HUES64 (cell line): ENCODE measurements around the gene MAST3.
"Not testable (repeated sequence)": the region's sequence is repeated elsewhere in the genome, so short reads cannot be mapped to it uniquely, and the experiment has no call there.

ENCODE experiments used
- H3K27ac ChIP-seq: 2 replicates; pipeline ENCODE4 v1.7.0; 2013; ENCODE audit warnings: low read depth, low read length, inconsistent platforms
- H3K27me3 ChIP-seq: 2 replicates; pipeline ENCODE4 v1.6.1; 2013; ENCODE audit warnings: mild to moderate bottlenecking, low read length; ENCODE audit not compliant: insufficient read depth
- H3K36me3 ChIP-seq: 2 replicates; pipeline ENCODE4 v1.6.1; 2013; ENCODE audit warnings: mild to moderate bottlenecking, low read length; ENCODE audit not compliant: insufficient read depth
- H3K4me1 ChIP-seq: 2 replicates; pipeline ENCODE4 v1.6.1; 2013; ENCODE audit warnings: mild to moderate bottlenecking, low read length, moderate library complexity; ENCODE audit not compliant: insufficient read depth
- H3K4me3 ChIP-seq: 2 replicates; pipeline ENCODE4 v1.5.1; 2013; ENCODE audit warnings: mild to moderate bottlenecking, low read length, moderate library complexity
- H3K9ac ChIP-seq: 2 replicates; pipeline ENCODE4 v1.6.1; 2013; ENCODE audit warnings: mild to moderate bottlenecking, low read depth, low read length
- H3K9me3 ChIP-seq: 2 replicates; pipeline ENCODE4 v1.6.1; 2013; ENCODE audit warnings: low read depth, low read length; ENCODE audit not compliant: insufficient read depth
- WGBS: fragments of 150-250, 120-280 bp; methylation state at CpG from one replicate; pipeline ENCODE4 v1.1.7; 2013; ENCODE audit warnings: missing lambda C conversion rate; 5-methylcytosine and 5-hydroxymethylcytosine counted together

MAST3 gene

DNA sequence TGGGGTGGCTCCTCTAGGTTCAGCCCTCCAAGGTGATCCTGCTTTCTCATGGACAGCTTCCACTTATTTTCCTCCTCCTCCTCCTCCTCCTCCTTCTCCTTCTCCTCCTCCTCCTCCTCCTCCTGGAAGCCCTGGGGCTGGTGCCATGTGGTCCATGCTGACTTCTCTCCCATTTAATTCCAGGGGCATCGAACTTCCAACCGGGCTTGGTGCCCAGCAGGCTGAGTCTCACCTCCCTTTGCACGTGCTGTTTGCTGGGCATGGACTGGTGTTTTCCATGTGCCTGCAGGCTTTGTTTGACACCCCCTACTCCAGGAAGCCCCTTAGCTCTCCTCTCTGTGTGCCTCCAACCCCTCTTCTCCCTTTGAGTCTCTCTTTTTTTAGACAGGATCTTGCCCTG lies 3.7 kb downstream of the MAST3 start:
- H3K9ac ChIP-seq: no peak overlapping the region
- H3K36me3 ChIP-seq: no peaks in the 10 kb centered on the region
- peaks cover 8% of the 10 kb centered on the region for H3K4me1 ChIP-seq
- 86% methylated on average over 3 of the region's 3 CpGs for WGBS
- no peak overlapping the region for H3K4me3 ChIP-seq
- H3K27ac ChIP-seq: no peak overlapping the region
- no peaks in the 10 kb centered on the region for H3K9me3 ChIP-seq
- peaks cover 20% of the 10 kb centered on the region for H3K27me3 ChIP-seq

DNA sequence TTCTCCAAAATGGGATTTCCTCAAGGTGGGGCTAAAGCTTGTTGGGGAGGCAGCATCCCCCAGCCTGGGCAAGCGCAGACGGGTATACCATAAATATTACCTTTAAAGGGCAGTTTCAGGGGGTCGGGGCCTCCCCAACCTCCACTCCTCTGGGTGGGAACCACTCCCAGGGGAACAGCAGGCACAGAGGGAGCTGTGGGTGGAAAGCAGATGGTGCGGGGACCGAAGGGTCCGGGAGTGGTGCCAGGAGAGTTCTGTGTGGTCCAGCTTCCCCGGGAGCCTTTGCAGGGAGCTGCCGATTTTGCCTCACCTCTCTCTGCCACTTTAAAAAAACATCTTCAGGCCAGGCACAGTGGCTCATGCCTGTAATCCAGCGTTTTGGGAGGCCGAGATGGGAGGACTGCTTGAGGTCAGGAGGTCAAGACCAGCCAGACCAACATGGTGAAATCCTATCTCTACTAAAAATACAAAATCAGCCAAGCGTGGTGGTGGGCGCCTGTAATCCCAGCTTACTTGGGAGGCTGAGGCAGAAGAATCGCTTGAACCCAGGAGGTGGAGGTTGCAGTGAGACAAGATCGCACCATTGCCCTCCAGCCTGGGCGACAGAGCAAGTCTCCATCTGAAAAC lies 5.5 kb downstream of the MAST3 start:
- peaks cover 5% of the 10 kb centered on the region for H3K4me1 ChIP-seq

GRCh38 chr19:18104793-18105131 lies 7.2 kb downstream of the MAST3 start:
- Histone ChIP-seq H3K4me3 (peak overlapping the region; percentile 67), H3K36me3 (no peaks in the 10 kb centered on the region), H3K27me3 (peaks cover 15% of the 10 kb centered on the region), H3K9me3 (no peaks in the 10 kb centered on the region), H3K4me1 (peaks cover 3% of the 10 kb centered on the region; the same call in 1 of the 2 replicates), H3K27ac (peak overlapping the region; percentile 20; the same call in 1 of the 2 replicates), H3K9ac (peak overlapping the region; percentile 20; the same call in 1 of the 2 replicates)
- WGBS: 68% methylated on average over 5 of the region's 5 CpGs

More for the DNA sequence above, 5.5 kb downstream of the MAST3 start:
- no peaks in the 10 kb centered on the region for H3K9me3 ChIP-seq
- no peak overlapping the region for H3K27ac ChIP-seq
- no peaks in the 10 kb centered on the region for H3K36me3 ChIP-seq
- WGBS: 89% methylated on average over 15 of the region's 15 CpGs
- peaks cover 17% of the 10 kb centered on the region for H3K27me3 ChIP-seq
- H3K9ac ChIP-seq: no peak overlapping the region
- H3K4me3 ChIP-seq: no peak overlapping the region

- not testable (repeated sequence) for H3K27ac ChIP-seq, H3K9ac ChIP-seq, H3K4me3 ChIP-seq, H3K9me3 ChIP-seq, H3K36me3 ChIP-seq, H3K4me1 ChIP-seq
- H3K27me3 ChIP-seq: peaks cover 15% of the 10 kb centered on the region
- WGBS: 76% methylated on average over 7 of the region's 7 CpGs
Observed at GRCh38 chr19:18105259-18105658, 7.7 kb downstream of the MAST3 start.

GRCh38 chr19:18107235-18107634 lies 9.7 kb downstream of the MAST3 start:
- WGBS: 89% methylated on average over 9 of the region's 9 CpGs
- no peak overlapping the region for H3K27ac ChIP-seq
- H3K27me3 ChIP-seq: peaks cover 18% of the 10 kb centered on the region
- no peaks in the 10 kb centered on the region for H3K9me3 ChIP-seq
- H3K9ac ChIP-seq: no peak overlapping the region
- H3K4me3 ChIP-seq: no peak overlapping the region
- H3K4me1 ChIP-seq: no peaks in the 10 kb centered on the region
- H3K36me3 ChIP-seq: no peaks in the 10 kb centered on the region

DNA sequence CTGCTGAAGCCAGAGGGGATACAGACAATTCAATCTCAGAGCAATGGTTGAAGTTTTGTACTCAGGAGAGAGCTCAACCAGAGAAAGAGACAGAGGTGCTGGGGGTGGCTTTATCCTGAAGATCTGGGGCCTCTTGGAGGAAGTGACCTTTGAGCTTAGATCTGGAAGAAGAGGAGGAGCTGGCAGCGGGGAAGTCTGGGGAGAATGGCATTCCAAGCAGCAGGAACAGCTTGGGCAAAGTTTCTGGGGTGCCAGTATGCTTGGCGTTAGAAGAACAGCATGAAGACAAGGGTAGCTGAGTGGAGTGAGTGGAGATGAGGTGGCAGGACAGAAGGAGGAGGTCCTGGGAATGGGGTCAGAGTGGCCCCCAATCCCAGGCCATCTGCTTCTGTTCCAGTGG lies 11.3 kb downstream of the MAST3 start:
- Histone ChIP-seq H3K4me3 (no peak overlapping the region; the same call in 1 of the 2 replicates), H3K36me3 (no peaks in the 10 kb centered on the region), H3K9me3 (no peaks in the 10 kb centered on the region), H3K9ac (no peak overlapping the region), H3K4me1 (no peaks in the 10 kb centered on the region), H3K27me3 (peaks cover 18% of the 10 kb centered on the region), H3K27ac (no peak overlapping the region)
- WGBS: 68% methylated on average over 2 of the region's 2 CpGs

GRCh38 chr19:18109341-18109732 lies 11.8 kb downstream of the MAST3 start:
- Histone ChIP-seq H3K36me3 (no peaks in the 10 kb centered on the region), H3K4me1 (no peaks in the 10 kb centered on the region), H3K27ac (no peak overlapping the region), H3K9me3 (no peaks in the 10 kb centered on the region), H3K4me3 (peak overlapping the region; percentile 77), H3K27me3 (peaks cover 18% of the 10 kb centered on the region), H3K9ac (no peak overlapping the region)
- WGBS: 37% methylated on average over 12 of the region's 12 CpGs

DNA sequence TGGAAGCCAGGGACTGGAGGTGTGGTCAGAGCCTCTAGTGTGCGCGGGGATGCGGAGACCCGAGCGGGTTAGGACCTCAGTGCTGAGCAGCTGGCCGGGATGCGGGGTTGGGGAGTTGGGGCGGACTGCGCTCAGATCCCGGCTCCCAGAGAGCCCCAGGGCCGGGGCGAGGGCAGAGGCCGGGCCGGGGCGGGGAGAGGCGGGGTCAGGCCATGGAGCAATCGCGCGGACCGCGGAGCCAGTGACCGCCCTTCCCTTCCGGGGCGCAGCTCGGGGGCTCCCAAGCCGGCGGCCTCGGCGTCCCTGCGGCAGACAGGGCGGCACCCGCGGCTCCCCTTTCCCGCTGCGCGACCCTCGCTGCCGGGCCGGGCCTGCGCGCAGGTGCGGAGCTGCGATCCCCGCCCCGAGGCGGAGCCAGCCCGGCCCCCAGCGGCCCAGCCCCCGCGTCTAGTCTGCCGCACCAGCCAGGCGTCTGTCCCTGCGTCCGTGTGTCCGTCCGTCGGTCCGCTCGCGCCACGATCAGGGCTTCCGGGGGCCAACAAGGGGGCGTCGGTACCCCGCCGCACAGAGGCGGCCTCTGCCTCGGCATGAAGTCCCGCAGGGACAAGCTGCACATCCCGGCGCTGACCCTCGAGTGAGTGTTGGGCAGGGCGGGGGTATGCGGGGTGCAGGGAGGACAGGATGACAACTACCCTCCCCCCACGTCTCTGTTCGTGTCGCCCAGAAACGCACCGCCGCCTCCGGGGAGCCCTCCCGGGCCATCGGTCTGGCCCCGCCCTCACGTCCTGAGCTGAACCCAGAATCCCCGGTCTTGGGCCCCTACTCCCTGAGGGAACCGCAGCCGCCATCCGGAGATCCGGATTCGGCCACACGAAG lies 12.4 kb downstream of the MAST3 start:
- Histone ChIP-seq H3K36me3 (no peaks in the 10 kb centered on the region), H3K9ac (peak overlapping the region; percentile 40; the same call in 1 of the 2 replicates), H3K27ac (no peak overlapping the region), H3K27me3 (peaks cover 18% of the 10 kb centered on the region), H3K9me3 (no peaks in the 10 kb centered on the region), H3K4me3 (peak overlapping the region; percentile 77), H3K4me1 (no peaks in the 10 kb centered on the region)
- 2% methylated on average over 92 of the region's 92 CpGs for WGBS

GRCh38 chr19:18110609-18111232 lies 13.1 kb downstream of the MAST3 start:
- no peaks in the 10 kb centered on the region for H3K9me3 ChIP-seq
- WGBS: 42% methylated on average over 22 of the region's 22 CpGs
- no peak overlapping the region for H3K27ac ChIP-seq
- H3K27me3 ChIP-seq: peaks cover 18% of the 10 kb centered on the region
- no peaks in the 10 kb centered on the region for H3K4me1 ChIP-seq
- H3K4me3 ChIP-seq: peak overlapping the region; percentile 77
- H3K9ac ChIP-seq: no peak overlapping the region
- no peaks in the 10 kb centered on the region for H3K36me3 ChIP-seq

DNA sequence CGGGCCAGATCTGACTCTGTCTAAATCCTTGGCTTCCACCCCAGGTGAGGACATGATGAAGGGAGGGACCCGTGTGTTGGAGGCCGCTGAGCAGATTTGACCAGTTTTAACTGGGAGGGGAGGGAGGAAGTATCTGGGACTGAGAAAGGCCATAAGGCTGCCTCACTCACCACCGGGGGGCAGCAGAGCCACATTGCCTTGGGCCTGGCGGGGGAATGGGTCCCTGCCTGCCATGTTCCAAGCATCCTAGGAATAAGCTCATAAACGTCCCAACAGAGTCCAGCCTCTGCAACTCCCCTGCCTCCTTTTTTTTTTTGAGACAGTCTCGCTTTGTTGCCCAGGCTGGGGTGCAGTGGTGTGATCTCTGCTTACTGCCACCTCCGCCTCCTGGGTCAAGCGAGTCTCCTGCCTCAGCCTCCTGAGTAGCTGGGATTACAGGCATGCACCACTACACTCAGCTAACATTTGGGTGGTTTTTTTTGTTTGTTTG lies 15.5 kb downstream of the MAST3 start:
- Histone ChIP-seq H3K27me3 (peaks cover 18% of the 10 kb centered on the region), H3K27ac (no peak overlapping the region), H3K4me3 (no peak overlapping the region), H3K36me3 (no peaks in the 10 kb centered on the region), H3K9ac (no peak overlapping the region), H3K4me1 (peaks cover 4% of the 10 kb centered on the region; the same call in 1 of the 2 replicates), H3K9me3 (no peaks in the 10 kb centered on the region)
- WGBS: 31% methylated on average over 9 of the region's 9 CpGs

DNA sequence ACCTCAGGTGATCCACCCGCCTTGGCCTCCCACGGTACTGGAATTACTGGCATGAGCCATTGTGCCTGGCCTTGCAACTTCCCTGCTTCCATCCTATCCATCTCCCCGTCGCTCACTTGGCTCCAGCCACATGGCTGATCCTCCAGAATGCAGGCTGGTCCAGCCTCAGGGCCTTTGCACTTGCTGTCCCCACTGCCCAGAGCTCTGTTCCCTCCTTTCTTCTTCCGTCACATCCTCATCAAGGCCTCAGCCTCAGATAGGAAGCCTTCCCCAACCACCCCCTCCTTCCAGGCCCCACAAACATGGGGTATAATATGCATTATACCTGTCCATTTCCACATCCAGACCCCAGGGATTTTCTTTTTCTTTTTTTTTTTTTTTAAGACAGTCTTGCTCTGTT lies 16.2 kb downstream of the MAST3 start:
- H3K4me1 ChIP-seq: peaks cover 4% of the 10 kb centered on the region; the same call in 1 of the 2 replicates
- H3K27ac ChIP-seq: no peak overlapping the region
- peaks cover 13% of the 10 kb centered on the region for H3K27me3 ChIP-seq
- WGBS: 94% methylated on average over 5 of the region's 5 CpGs
- no peaks in the 10 kb centered on the region for H3K36me3 ChIP-seq
- no peaks in the 10 kb centered on the region for H3K9me3 ChIP-seq
- no peak overlapping the region for H3K4me3 ChIP-seq
- no peak overlapping the region for H3K9ac ChIP-seq
